ENCODE data around the gene DNAH1.

DNAH1 gene

DNA sequence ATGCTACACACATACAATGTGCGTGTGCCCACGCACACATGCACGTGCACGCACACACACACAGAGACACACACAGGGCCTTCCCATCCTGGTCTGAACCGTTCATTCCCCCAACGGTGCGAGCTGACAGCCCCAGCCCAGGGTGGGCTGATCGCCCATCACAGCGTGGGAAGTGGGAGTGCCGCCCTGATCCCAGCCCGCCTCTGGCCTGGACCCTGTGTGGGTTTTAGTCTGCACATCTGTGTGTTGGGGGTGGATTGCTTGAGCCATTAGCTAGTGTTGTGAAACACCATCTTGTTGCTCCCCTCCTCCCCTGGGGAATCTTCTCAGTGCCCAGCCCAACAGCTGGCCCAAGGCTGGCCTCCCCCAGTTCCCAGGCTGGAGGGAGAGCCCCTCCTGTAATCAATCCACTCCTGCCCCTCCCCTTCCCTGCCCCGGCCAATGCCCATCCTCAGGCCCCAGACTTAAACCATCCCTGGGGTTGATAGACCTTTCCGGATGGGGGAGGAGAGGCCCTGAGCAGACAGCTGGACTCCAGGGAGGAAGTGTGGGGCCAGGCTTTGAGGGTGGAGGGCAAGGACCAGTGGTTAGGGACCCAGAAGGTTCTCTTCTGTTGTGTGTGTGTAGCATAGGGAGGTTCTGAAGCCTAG, 120.5 kb downstream of the DNAH1 start:
- DNase-seq: peak; percentile 38

DNA sequence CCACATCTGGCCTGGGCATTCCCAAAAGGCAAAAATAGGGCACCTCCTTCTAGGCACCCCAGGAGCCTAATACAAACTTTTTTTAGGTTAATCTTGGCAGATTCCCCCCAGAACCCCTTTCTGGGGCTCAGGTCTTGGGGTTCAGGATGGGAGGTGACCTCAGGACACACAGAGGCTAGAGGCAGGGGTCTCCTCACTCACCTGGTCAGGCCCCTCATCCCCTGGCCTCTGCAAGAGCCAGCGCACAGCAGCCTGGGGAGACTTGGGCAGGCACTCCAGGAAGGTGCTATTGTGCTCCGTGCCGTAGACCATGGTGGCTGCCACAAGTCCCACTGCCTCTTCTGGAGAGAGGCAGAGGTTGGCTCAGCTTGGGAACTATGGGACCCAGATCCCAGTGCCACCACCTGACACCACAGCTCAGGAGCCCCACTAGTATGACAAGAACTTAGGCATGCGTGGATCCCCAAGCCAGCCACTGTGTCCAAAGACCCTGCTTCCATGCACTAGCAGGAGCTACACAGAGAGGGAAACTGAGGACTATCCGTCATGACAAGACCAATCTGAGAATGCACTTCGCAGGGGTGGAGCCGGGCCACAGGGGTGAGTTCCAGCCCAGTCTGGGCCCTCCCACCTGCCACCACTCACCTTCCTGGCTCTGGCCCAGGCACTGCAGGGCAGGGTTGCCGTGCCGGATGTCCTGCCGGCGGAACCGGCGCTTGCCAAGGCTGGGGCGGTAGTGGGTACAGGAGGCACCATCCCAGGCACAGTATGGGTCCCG, 121.4 kb downstream of the DNAH1 start:
- no peak for DNase-seq

DNA sequence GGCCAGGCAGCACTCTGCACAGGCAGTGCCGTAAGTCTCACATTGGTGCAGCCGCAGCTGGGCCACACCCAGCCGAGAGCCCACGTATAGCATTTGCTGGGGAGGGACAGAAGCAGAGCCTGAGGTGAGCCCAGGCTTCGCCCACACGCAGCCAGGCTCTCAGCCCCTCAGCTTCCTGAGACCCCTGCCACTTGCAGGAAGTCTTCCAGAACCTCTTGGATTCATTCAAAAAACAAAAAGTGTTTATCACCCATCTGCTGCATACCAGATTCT, 121.9 kb downstream of the DNAH1 start:
- DNase-seq: no peak

DNA sequence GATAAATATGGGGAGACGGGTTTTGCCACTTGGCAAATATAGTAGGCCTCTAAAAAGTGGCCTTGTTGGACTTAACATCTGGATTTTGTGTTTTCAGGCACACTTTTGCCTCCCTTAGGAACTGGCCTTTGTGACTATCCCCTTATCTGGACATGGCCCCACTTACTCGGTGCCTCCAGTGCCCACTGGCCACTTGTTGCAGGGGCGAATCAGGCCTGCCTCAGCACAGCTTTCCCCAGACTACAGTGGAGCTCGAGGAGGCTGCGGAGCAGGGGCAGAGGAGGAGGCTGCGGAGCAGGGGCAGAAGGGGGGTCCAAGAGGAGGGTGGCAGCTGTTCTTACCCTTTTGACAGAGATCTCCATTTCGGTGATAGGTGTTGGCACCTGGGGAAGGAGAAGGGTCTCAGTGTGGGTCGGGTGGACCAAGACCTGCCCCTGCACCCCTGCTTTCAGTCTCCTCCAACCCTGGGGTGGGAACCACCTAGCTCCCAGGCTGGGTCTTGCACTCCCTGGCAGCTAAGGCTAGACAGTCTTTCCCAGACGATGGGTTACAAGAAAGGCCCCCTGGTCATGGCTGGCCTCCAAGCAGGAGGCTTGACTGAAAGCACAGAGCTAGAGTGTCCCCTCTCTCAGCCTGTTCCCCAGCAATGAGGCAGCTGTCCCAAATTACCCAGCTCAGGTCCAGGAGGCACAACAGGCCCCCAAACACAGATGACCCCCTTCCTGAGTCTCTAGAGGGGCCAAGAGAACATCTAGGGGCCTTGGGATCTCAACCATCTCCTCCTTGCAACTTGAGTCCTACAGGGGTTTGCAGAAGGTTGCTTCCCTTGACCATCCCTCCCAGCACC, 122.7 kb downstream of the DNAH1 start:
- no peak for DNase-seq

DNA sequence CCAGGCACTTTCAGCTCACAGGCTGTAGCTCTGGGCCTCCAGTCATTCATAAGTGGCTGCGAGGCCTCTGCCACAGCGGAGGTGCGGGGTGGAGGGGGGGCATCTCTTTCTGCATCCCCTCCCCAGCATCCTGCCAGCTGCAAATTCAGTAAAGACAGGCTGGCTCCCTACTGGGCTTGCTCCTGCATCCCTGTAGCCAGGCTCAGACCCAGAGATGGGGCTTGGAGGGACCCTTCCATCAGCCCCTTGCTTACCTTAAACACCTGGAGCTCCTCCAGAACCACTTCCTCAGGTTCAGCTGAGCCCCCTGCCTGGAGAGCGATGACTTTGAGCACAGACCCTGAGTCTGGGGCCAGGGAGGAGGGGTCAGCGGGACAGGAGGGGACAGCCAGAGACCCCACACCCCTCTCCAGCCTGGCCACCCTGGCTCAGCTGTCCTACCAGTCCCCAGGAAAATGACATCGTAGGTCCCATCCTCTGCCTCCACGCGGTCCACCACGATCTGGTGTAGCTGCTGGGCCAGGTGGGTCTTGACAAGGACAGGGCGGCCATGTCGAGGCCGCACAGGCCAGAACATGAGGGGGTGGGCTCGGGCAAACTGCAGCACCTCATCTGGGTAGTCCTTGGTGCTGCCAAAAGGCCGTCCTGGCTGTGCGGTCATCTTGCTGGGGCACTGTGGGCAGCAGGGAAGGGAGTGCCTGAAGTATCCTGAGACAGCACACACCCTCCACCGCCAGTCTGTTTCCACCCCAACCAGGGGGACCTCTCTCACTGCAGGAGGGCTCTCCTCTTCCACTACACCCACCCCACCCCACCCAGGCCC, 123.5 kb downstream of the DNAH1 start:
- DNase-seq: no peak

DNA sequence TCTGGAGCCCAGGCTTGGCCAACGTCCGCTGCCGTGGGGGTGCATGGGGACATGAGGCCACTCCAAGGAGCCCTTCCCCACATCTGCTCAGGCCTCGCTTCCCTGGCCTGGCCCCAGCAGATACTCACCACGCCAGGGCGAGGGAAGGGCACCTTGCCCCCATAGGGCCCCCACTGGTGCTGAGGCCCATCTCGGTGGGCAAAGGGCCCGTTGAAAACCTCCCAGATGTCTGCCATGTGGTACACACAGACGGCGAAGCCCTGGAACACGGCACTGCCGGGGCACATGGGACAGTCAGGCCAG, 124.1 kb downstream of the DNAH1 start:
- no peak for DNase-seq

DNA sequence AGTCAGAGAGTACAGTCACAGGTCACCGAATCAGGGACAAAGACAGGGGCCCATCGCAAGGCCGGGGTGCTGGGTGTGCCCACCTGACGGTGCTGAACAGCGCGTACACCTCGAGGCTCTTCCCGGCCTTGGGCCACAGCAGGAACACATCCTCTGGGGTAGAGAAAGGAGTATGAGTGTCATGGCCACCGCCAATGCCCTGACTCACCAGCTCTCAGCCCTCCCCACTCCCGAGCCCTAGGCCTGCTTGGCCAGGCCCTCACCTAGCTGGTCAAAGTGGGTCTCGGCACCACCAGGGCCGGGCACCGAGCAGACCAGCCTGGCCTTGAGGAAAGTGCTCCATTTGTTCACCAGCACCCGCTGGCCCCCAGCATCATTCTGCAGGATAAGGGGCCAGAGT, 124.6 kb downstream of the DNAH1 start:
- DNase-seq: no peak

DNA sequence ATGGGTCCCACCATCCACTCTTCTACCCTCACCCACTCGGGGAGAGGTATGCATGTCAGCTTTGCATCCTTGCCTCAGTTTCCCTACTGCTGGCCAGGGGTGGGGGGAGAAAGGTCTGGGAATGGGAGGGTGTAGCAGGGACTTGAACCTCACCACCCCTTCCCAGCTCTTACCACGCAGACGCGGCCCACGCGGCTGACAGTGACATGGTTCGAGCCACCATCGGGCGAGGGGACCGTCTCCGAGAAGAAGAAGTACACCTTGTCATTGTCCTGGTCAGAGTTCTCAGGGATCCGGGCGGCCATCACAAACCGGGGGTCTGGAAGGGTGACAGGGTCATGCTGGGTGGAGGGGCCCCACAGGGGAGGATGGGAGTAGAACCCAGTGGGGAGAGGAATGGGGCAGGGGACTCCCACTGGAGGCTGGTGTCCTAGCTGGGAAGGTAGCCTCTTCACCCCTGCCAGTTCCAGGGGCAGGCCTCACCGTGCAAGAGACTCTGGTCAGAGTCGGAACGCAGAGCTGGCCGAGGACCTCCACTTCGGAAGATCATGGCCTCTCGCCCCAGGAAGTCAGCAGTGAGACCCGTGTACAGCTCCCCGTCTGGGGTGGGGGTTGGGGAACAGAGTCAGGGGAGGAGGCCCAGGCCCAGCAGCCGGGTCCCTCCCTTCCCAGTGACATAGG, 125.1 kb downstream of the DNAH1 start:
- DNase-seq: no peak

DNA sequence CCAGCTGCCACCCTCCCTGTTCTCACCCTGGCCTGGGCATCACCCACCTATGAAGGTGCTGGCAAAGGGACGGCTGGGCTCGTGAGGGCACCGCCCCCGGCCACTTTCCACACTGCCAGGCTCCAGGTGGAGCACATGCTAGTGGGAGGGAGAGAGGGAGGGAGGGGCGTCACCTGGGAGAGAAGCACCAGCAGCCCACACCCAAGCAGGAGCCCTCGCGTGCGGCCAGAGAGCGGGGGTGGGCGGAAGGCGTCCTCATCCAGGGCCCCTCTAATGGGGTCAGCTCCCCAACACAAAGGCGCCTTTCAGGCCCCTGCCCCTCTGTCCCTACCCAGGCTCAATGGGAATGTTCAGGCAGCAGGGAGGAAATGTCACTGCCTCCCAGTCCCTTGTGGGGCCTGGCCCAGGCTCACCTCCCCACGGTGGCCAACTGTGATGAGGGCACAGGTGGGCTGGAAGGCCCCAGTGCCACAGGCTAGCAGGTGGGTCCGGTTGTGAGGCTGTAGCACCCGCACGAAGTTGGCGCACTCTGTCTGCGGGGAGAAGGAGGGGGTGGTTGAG, 125.7 kb downstream of the DNAH1 start:
- DNase-seq: no peak

DNA sequence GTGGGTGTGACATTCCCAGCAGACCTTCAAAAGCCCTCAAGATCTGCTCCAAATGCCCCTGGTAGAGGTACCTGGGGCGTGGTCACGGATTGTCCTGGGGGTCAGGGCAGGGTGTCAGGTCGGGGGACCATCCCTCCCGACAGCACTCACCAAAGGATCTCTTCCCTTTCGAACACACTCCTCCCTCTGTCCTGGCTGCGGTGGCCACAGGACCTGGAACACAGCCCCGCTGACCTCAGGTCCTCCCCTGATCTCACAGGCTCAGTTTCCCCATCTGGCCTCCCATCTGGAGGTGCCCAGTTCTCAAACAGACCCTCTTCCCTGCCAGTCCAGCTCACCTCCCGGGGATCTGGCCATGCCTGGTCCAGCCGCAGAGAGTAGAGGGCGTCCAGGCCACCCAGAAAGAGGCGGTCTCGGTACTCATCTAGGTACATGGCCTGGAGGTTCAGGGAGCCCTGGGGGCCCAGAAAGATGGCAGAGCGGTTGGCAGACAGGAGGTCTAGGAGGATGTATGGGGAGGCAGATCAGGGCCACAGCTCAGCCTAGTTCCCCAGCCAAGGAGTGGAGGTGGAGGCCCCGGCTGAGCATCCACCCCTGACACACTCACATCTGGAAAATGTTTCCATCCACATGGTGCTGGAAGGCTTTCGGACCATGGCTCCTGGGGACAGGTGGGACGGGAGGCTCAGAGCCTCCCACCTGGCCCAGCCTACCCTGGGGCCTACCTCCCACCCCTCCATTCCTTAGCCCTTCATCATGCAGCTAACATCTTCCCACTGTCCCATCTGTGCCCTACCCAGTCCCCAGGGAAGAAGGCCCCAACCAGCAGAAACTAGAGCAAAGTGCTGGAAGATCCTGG, 126.5 kb downstream of the DNAH1 start:
- no peak for DNase-seq

DNA sequence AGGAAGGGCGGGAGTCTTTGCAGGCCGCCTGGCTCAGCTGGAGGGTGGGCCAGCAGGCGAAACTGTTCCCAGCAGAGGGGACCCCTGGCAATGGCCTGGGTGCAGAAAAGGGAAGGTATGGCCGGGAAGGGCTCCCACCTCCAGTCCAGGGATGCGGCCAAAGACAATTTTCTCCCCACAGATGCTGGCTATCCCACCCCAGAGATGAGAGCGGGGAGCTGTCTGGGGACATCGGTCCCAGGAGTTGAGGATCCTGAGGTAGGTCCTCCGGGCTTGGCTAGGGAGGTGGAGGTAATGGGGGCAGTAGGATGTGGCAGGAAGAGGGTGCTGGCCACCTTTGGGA, 127.1 kb downstream of the DNAH1 start:
- no peak for DNase-seq

DNA sequence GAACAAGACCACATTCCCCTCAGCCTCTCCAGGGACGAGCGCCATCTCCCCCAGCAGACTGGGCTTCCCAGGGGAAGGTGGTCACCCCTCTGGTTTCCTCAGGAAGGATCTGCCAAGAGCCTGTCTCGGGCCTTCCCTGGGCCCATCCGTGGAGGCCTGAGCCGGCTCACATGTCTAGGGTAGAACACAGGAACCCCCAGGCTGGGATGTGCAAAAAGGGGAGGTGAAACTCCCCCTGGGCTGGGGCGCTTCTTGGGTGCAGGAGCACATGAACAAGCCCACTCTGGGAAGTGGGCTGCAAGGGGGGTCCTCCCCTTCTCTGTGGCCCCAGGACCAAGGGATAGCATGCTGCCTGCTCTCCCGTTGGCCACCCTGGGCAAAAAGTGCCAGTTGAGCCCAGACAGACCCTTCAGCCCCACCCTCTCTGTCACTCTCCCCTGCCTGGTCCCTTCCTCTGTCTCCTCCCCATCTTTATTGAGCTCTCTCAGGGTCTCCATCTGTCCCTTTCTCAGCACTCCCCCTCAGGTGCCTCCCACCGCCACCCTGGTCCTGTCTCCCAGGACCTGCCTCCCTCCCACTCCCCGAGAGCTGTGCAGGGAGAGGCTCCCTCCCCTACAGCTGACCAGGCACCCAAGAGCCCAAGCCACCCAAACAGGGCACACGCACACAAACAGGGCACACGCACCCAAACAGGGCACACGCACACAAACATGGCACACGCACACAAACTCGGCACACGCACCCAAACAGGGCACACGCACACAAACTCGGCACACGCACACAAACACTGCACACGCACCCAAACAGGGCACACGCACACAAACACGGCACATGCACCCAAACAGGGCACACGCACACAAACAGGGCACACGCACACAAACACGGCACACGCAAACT, 127.9 kb downstream of the DNAH1 start:
- no peak for DNase-seq

DNA sequence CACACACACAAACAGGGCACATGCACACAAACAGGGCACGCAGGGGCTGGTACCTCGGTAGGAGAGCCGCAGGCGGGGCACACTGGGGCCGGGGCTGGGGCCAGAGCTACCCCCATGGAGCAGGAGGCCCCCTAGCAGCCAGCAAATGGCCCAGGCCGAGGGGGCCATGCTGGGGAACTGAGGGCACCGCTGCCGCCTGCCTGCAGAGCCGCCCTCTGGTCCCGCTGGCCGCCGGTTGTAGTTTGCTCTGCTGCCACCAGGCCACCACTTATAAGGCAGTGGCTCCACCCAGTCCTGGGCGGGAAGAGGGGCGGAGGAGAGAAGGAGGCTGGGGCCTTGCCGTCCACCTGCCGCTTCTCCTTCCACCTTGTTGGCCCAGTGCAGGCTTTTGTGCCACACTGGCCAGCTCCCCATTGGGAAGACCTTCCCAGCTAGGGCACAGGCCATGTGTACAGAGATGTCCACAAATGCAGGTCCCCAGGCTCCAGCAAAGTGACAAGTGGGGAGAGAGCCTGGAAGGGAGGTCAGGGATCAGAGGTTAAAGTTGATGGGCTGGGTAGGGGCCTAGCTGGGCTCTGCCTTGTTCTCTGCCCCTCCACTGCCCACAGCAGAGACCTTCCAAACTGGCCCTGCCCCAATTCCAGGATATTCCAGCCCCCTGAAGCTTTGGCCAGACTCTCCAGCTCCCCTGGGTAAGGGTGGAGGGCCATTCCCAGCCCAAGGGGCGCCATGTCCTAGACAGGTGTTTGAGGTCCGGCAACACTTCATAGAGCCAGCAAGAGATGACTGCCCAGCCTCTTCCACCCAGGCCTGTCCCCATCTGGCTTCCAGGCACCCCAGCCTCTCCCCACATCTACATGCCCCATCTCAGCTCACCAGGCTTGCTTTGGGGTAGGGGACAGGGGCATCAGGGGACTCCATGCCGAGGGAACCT, 129.0 kb downstream of the DNAH1 start, which contains the start of gene SEMA3G:
Gene SEMA3G (minus strand): TSS at position 244 of the 934 bp plus-strand sequence. CDS start 76 bp downstream, at position 168.
- DNase-seq: peak; percentile 26

DNA sequence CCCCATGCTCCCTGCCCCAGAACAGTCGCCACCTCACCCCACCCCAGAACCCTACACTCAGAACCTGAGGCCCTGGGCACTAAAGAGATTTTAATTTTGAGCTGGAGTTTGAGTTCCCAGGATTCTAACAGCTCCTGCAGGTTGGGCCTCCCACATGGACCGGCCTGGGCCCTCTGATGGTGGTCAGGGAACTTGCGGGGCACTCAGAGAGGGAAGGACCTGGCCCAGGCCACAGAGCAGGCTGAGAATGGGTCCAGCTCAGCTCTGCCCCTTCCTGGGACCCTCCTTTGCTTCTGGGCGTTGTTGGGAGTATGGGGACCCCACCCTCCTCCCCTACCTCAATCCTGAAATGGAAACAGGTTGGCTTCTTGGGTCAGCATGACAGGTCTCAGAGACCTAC, 129.9 kb downstream of the DNAH1 start:
- no peak for DNase-seq

DNA sequence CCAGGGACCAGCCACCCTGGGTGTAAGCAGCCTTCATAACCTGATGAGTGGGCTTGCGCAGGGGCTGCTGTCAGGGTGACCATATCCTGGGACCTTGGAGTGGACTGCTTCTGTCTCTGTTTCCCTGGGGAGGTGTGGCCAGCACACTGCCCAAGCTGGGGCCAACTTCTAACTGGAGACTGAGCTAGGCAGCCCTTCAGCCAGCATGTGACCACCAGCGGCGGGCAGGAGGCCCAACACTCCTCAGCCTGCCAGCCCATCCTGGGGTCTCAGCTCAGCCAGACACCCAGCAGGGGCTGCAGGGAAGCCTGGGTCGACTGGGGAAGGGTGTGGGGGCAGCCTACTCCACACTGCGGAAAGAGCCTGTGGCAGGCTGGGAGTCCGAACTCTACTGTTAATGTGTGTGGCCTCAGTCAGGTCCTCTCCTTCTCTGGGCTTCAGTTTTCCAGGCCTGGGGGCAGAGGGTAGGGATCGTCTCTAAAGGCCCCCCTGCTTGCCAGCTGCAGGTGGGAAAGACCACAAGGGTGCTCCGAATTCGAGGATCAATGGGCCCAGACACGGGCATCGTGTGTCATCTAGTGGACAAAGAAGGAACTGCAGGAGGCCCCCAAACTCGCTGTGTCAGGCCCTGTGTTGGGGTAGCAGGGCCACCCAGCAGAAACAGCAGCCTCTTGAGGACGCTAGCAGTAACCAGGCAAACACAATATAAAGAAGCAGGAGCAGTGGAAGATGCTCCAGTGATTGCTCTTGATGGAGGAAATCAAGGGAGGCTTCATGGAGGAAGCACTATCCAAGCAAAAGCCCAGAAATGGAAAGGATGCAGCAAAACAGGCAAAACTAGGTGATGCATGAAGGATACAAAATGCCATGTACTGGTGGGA, 130.8 kb downstream of the DNAH1 start:
- peak; percentile 56 for DNase-seq

DNA sequence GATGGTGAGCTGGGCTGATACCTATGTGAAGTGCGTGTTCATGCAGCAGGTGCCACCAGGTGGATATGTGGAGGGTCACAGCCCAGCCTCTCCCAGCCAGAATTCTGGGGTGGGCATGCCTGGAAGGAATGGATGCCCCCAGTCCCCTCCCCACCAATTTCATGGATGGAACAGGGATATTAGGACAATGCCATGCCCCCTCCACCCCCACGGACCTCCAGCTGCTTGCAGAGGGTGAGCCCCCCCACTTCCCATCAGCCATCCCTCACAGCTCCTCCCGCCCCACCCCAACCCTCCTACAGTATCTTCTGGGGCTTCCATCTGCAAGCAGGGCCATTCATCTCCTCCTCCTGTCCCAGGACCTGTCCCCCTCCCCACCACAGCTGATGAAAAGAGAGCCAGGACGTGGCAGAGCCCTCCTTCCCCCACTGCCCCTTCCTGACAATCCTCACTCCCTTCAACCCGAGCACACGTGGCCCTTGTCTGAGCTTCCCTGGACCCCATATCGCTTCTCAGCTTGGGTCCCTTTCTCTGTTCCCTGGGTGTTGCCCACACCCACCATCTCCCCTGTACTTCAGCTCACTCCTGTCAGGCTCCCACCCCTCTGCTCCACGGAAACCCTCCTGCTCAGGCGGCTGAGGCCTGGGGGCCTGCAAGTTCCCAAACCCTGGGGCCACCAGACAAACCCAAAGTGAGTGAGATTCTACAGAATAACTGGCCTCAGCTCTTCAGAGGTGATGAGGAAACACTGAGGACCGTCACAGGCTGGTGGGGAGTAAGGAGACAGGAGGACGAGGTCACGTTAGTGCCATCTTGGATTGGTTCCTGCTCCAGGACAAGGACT, 131.6 kb downstream of the DNAH1 start:
- DNase-seq: no peak

All from fibroblast of skin of abdomen (primary cell).